ENCODE measurements around the gene GABRR1. TPM values are rescaled to one million over a fixed set of nuclear protein-coding genes. Genes with fewer than 3 reads are reported as not detected.

The GABRR1 gene
- total RNA-seq, 1 experiment from 2014 or later: 0.33 TPM

DNA sequence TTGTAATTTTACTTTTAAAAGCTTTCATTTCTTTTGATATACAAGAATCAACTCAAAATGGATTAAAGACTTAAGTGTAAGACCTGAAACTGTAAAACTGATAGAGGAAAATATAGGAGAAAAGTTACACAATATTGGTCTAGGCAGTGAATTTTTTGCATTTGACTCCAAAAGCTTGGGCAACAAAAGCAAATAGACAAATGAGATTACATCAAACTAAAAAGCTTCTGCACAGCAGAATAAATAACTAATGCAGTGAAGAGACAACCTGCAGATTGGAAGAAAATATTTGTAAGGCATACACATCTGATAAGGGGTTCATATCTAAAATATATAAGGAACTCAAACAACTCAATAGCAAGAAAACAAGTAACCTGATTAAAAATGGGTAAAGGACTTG lies 3.0 kb downstream of the GABRR1 start:
- H3K56ac ChIP-seq (ENCODE audit: insufficient read length, low read depth, low read length): no peak overlapping the region
- no peak overlapping the region for H2AFZ ChIP-seq (ENCODE audit: low read length)
- no peak overlapping the region for H2BK15ac ChIP-seq (ENCODE audit: low read depth, low read length)
- H4K8ac ChIP-seq (replicated peaks; ENCODE audit: insufficient read length, low read depth, low read length): no peak overlapping the region
- H3T11ph ChIP-seq (ENCODE audit: low read length): no peak overlapping the region
- no peak overlapping the region for H3K4me3 Mint-ChIP-seq
- no peak overlapping the region for H3K27ac ChIP-seq (ENCODE audit: insufficient read length, low read depth, low read length)
- no peak overlapping the region for H3K4ac ChIP-seq (ENCODE audit: low read depth, low read length)
- H3K27ac Mint-ChIP-seq: no peak overlapping the region
- H3K79me2 ChIP-seq (ENCODE audit: insufficient read depth, low read length): no peaks in the 10 kb centered on the region
- H3K4me1 ChIP-seq (ENCODE audit: insufficient read depth, low read length): peaks cover 17% of the 10 kb centered on the region; the same call in 1 of the 2 replicates
- no peaks in the 10 kb centered on the region for H3K9me3 ChIP-seq (ENCODE audit: control insufficient read depth, low read depth, low read length)
- no peak overlapping the region for H3K18ac ChIP-seq (ENCODE audit: insufficient read length, low read depth, low read length)
- H2AK5ac ChIP-seq (ENCODE audit: insufficient read length, low read length): no peak overlapping the region
- H3K36me3 Mint-ChIP-seq (ENCODE audit: insufficient read depth in 1 of 3, low read depth in 3 of 3): peaks cover 0 to 3% (median 0%) of the 10 kb centered on the region in 3 experiments; a peak in 1 of 7 replicates
- H3K4me2 ChIP-seq (ENCODE audit: insufficient read depth, insufficient read length, low read length): no peak overlapping the region
- no peaks in the 10 kb centered on the region for H3K27me3 ChIP-seq (ENCODE audit: insufficient read depth, low read length)
- no peak overlapping the region for H3K9ac ChIP-seq (ENCODE audit: extremely low read depth, insufficient read length, low read length)
- H3K27me3 Mint-ChIP-seq (ENCODE audit: low read depth): no peaks in the 10 kb centered on the region
- no peaks in the 10 kb centered on the region for H3K23me2 ChIP-seq (ENCODE audit: insufficient read length, low read depth, low read length, poor library complexity, severe bottlenecking)
- H4K5ac ChIP-seq (ENCODE audit: insufficient read length, low read depth, low read length): no peak overlapping the region
- no peaks in the 10 kb centered on the region for H4K20me1 ChIP-seq (ENCODE audit: control insufficient read depth, insufficient read depth, insufficient read length)
- H3K79me1 ChIP-seq (ENCODE audit: insufficient read depth, low read depth, low read length, poor library complexity, severe bottlenecking): no peaks in the 10 kb centered on the region
- H2BK20ac ChIP-seq (ENCODE audit: low read depth, low read length, poor library complexity, severe bottlenecking): no peak overlapping the region
- TF ChIP-seq, protein P1, sequence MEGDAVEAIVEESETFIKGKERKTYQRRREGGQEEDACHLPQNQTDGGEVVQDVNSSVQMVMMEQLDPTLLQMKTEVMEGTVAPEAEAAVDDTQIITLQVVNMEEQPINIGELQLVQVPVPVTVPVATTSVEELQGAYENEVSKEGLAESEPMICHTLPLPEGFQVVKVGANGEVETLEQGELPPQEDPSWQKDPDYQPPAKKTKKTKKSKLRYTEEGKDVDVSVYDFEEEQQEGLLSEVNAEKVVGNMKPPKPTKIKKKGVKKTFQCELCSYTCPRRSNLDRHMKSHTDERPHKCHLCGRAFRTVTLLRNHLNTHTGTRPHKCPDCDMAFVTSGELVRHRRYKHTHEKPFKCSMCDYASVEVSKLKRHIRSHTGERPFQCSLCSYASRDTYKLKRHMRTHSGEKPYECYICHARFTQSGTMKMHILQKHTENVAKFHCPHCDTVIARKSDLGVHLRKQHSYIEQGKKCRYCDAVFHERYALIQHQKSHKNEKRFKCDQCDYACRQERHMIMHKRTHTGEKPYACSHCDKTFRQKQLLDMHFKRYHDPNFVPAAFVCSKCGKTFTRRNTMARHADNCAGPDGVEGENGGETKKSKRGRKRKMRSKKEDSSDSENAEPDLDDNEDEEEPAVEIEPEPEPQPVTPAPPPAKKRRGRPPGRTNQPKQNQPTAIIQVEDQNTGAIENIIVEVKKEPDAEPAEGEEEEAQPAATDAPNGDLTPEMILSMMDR (conservative IDR thresholded peaks at IDR 0.05): no peak
- DNase-seq: no peak
- H2BK5ac ChIP-seq (ENCODE audit: insufficient read length, low read length): no peak overlapping the region
- no peak overlapping the region for H3K23ac ChIP-seq (ENCODE audit: insufficient read length, low read depth, low read length)
- no peak overlapping the region for H4K91ac ChIP-seq (ENCODE audit: insufficient read length, low read depth, low read length)
- H2BK120ac ChIP-seq (ENCODE audit: low read depth, low read length, poor library complexity, severe bottlenecking): no peak overlapping the region
- peaks cover 36 to 39% of the 10 kb centered on the region in 2 experiments for H3K4me1 Mint-ChIP-seq
- H3K9me3 Mint-ChIP-seq: no peaks in the 10 kb centered on the region
- H2BK12ac ChIP-seq (ENCODE audit: insufficient read length, low read depth, low read length): no peak overlapping the region
- no peak overlapping the region for H3K14ac ChIP-seq (ENCODE audit: insufficient read depth, low read length)
